Ishikawa (cell line): Measurements from ENCODE around the gene SERPINB10.

Experiments used
- CEBPB ChIP-seq: IDR thresholded peaks from 2 replicates; pipeline ENCODE4 v1.6.1; 2012
- CREB1 ChIP-seq: IDR thresholded peaks from 2 replicates; pipeline ENCODE4 v1.6.1; 2012; ENCODE audit warnings: low read depth
- EGR1 ChIP-seq: IDR thresholded peaks from 2 replicates; pipeline ENCODE4 v1.6.1; 2012
- EP300 ChIP-seq: IDR thresholded peaks from 2 replicates; pipeline ENCODE4 v1.6.1; 2012; ENCODE audit warnings: borderline replicate concordance
- FOXM1 ChIP-seq: IDR thresholded peaks from 2 replicates; pipeline ENCODE4 v1.6.1; 2012; ENCODE audit warnings: low read depth, borderline replicate concordance
- MAX ChIP-seq: IDR thresholded peaks from 2 replicates; pipeline ENCODE4 v1.6.1; 2012
- NFIC ChIP-seq: IDR thresholded peaks from 2 replicates; pipeline ENCODE4 v1.6.1; 2012
- RAD21 ChIP-seq: IDR thresholded peaks from 2 replicates; pipeline ENCODE4 v1.6.1; 2012; ENCODE audit warnings: low read depth
- REST ChIP-seq: IDR thresholded peaks from 2 replicates; pipeline ENCODE4 v1.6.1; 2012; ENCODE audit warnings: low read depth, mild to moderate bottlenecking
- TAF1 ChIP-seq: IDR thresholded peaks from 2 replicates; pipeline ENCODE4 v1.6.1; 2012; ENCODE audit warnings: low read depth, mild to moderate bottlenecking
- USF1 ChIP-seq: IDR thresholded peaks from 2 replicates; pipeline ENCODE4 v1.6.1; 2012
- YY1 ChIP-seq: IDR thresholded peaks from 2 replicates; pipeline ENCODE4 v1.6.1; 2012; ENCODE audit warnings: low read depth

DNA sequence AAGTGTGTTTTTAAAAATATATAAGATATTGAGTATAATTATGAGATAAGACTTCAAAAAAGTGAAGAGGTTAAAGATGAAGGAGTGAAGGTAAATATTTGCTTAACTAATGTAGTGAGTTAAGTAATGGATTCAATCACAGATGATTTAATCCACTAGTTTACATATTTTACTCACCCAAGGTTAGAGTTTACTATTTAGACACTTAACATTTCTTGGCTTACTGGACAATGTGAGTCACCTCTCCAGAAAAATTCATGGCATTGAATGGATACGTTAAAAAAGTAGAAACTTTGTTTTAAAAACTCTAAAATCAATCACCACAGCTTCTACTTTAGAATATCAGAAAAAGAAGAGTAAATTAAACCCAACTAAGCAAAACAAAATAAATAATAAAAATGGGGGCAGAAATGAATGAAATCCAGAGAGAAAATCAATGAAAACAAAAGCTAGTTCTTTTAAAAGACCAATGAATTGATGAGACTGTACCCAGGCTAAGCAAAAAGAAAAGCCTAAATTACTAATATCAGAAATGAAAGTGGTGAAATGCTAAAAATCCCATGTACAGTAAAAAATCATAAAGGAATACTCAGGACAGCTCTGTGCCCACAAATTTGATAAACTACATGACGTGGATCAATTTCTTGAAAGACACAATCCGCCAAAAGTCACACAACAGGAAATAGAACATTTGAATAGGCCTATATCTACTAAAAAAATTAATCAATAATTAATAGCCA, 39.5 kb downstream of the SERPINB10 start:
- TF ChIP-seq REST (no peak), EGR1 (no peak), FOXM1 (no peak), NFIC (no peak), MAX (no peak), TAF1 (no peak), USF1 (no peak), YY1 (no peak), RAD21 (no peak), CREB1 (no peak), CEBPB (no peak), EP300 (no peak)
